Measurements from ENCODE around the gene ARRB2.

ARRB2 gene

GRCh38 chr17:4672055-4672630 lies 38.3 kb upstream of the ARRB2 start:
- TF ChIP-seq, protein P1, sequence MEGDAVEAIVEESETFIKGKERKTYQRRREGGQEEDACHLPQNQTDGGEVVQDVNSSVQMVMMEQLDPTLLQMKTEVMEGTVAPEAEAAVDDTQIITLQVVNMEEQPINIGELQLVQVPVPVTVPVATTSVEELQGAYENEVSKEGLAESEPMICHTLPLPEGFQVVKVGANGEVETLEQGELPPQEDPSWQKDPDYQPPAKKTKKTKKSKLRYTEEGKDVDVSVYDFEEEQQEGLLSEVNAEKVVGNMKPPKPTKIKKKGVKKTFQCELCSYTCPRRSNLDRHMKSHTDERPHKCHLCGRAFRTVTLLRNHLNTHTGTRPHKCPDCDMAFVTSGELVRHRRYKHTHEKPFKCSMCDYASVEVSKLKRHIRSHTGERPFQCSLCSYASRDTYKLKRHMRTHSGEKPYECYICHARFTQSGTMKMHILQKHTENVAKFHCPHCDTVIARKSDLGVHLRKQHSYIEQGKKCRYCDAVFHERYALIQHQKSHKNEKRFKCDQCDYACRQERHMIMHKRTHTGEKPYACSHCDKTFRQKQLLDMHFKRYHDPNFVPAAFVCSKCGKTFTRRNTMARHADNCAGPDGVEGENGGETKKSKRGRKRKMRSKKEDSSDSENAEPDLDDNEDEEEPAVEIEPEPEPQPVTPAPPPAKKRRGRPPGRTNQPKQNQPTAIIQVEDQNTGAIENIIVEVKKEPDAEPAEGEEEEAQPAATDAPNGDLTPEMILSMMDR (IDR thresholded peaks at IDR 0.05; ENCODE audit: unreplicated experiment in 3 of 3), result no peak
- no peak overlapping the region for H3K27ac Mint-ChIP-seq
- no peaks in the 10 kb centered on the region for H3K9me3 Mint-ChIP-seq
- H3K27me3 Mint-ChIP-seq (ENCODE audit: low read depth), result no peaks in the 10 kb centered on the region
- H3K4me3 Mint-ChIP-seq, result no peak overlapping the region
- H3K36me3 Mint-ChIP-seq (ENCODE audit: low read depth), result peaks cover 61% of the 10 kb centered on the region
- no peaks in the 10 kb centered on the region for H3K4me1 Mint-ChIP-seq

DNA sequence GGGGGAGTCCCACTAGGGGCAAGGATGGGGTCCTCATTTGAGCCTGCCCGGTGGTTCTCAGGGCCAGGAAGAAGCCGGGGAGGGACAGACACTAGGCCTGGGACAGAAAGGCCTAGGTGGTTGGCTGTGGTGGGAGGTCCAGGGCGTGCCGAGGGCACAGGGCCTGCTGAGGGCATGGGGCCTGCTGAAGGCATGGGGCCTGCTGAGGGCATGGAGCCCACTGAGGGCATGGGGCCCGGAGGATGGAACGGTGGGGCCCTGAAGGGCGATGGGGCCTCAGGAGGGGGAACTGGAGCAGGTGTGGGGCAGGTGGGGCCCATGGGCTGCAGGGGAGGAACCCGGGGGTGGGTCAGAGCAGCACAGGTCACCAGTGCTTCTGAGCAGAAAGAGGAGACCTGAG lies 37.7 kb upstream of the ARRB2 start:
- no peaks in the 10 kb centered on the region for H3K27me3 Mint-ChIP-seq (ENCODE audit: low read depth)
- no peaks in the 10 kb centered on the region for H3K4me1 Mint-ChIP-seq
- H3K36me3 Mint-ChIP-seq (ENCODE audit: low read depth), result peaks cover 66% of the 10 kb centered on the region
- no peak overlapping the region for H3K4me3 Mint-ChIP-seq
- no peak overlapping the region for H3K27ac Mint-ChIP-seq
- no peaks in the 10 kb centered on the region for H3K9me3 Mint-ChIP-seq
- TF ChIP-seq, protein P1 (IDR thresholded peaks at IDR 0.05; ENCODE audit: unreplicated experiment in 3 of 3), result no peak

GRCh38 chr17:4673169-4673568 lies 37.3 kb upstream of the ARRB2 start:
- Mint-ChIP-seq H3K36me3 (ENCODE audit: low read depth) (peaks cover 66% of the 10 kb centered on the region), H3K4me3 (no peak overlapping the region), H3K4me1 (no peaks in the 10 kb centered on the region), H3K9me3 (no peaks in the 10 kb centered on the region), H3K27me3 (ENCODE audit: low read depth) (no peaks in the 10 kb centered on the region), H3K27ac (no peak overlapping the region)
- TF ChIP-seq, protein P1 (IDR thresholded peaks at IDR 0.05; ENCODE audit: unreplicated experiment in 3 of 3), result no peak

GRCh38 chr17:4673986-4674684 lies 36.3 kb upstream of the ARRB2 start:
- H3K27ac Mint-ChIP-seq, result no peak overlapping the region
- peaks cover 67% of the 10 kb centered on the region for H3K36me3 Mint-ChIP-seq (ENCODE audit: low read depth)
- no peaks in the 10 kb centered on the region for H3K9me3 Mint-ChIP-seq
- TF ChIP-seq, protein P1 (IDR thresholded peaks at IDR 0.05; ENCODE audit: unreplicated experiment in 3 of 3), result no peak
- no peaks in the 10 kb centered on the region for H3K27me3 Mint-ChIP-seq (ENCODE audit: low read depth)
- no peak overlapping the region for H3K4me3 Mint-ChIP-seq
- no peaks in the 10 kb centered on the region for H3K4me1 Mint-ChIP-seq

DNA sequence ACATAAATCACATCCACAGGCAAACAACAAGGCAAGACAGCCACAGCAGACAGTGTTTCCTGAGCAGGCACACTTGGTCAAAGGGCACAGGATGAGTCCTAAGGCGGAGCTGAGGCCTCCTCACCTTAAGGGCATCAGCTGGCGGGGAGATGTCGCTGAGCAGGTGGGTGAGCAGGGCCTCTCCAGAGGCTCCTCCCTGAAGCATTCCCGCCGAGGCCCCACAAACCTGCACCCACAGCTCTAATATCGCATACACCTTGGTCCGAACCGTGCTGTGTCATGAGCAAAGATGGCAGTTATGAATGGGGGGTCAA lies 35.8 kb upstream of the ARRB2 start:
- Mint-ChIP-seq H3K27ac (no peak overlapping the region), H3K4me3 (no peak overlapping the region), H3K4me1 (no peaks in the 10 kb centered on the region), H3K36me3 (ENCODE audit: low read depth) (peaks cover 69% of the 10 kb centered on the region), H3K27me3 (ENCODE audit: low read depth) (no peaks in the 10 kb centered on the region), H3K9me3 (no peaks in the 10 kb centered on the region)
- TF ChIP-seq, protein P1 (IDR thresholded peaks at IDR 0.05; ENCODE audit: unreplicated experiment in 3 of 3), result no peak

DNA sequence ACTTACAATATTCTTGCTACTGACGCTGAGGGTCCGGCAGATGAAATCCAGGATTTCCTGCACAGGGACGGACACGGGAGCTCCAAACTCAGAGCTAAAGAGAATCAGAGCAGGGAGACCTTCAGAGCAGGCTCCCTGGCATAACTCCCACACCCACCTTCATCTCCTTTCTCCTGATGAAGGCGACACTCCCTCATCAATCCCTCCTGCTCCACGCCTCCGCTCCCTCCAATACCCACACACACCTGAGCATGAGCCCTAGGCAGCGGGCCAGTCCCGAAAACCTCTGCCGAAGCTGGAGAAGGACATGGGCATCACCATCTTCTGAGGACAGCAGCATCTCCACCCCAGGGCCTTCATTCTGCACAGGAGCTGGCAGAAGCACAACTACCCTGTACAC lies 34.6 kb upstream of the ARRB2 start:
- Mint-ChIP-seq H3K4me3 (no peak overlapping the region), H3K9me3 (no peaks in the 10 kb centered on the region), H3K36me3 (ENCODE audit: low read depth) (peaks cover 70% of the 10 kb centered on the region), H3K4me1 (no peaks in the 10 kb centered on the region), H3K27ac (no peak overlapping the region), H3K27me3 (ENCODE audit: low read depth) (no peaks in the 10 kb centered on the region)
- TF ChIP-seq, protein P1 (IDR thresholded peaks at IDR 0.05; ENCODE audit: unreplicated experiment in 3 of 3), result no peak
